Body of pancreas (tissue), 4 donors: ENCODE measurements around the gene GON4L. TPM values are rescaled to one million over a fixed set of nuclear protein-coding genes. Genes with fewer than 3 reads are reported as not detected.
"Not testable (repeated sequence)": the region's sequence is repeated elsewhere in the genome, so short reads cannot be mapped to it uniquely, and the experiment has no call there.

Source experiments
- ATAC-seq: fragments of 150-250 bp; one replicate; pipeline ENCODE4 v1.9.1; 2016
- DNase-seq, 4 donors: peaks; one replicate each; pipeline ENCODE4 v3.0.0-alpha.2; 2019
- H3K27ac ChIP-seq, 4 donors: fragments of 200-600 bp; sonication (generic); 1 replicate in 3 of 4; 2 replicates in 1 of 4; pipeline versions ENCODE4 v1.5.1 to v1.6.1; 2016 to 2019; ENCODE audit warnings: mild to moderate bottlenecking in 1 of 4, mixed read lengths in 1 of 4, moderate library complexity in 1 of 4
- H3K27me3 ChIP-seq, 2 donors: fragments of 200-600 bp; sonication (generic); one replicate each; pipeline ENCODE4 v1.6.0; 2016; ENCODE audit warnings: mild to moderate bottlenecking in 1 of 2
- H3K36me3 ChIP-seq, 2 donors: fragments of 200-600 bp; sonication (generic); replicated peaks in 1 of 2; 2 replicates each; pipeline ENCODE4 v1.5.1; 2016; ENCODE audit warnings: low read depth in 2 of 2; ENCODE audit not compliant: insufficient read depth in 1 of 2
- H3K4me1 ChIP-seq: fragments of 200-600 bp; sonication (generic); one replicate; pipeline ENCODE4 v1.6.0; 2016
- H3K4me3 ChIP-seq, 2 donors: fragments of 200-600 bp; sonication (generic); 1 replicate in 1 of 2; 2 replicates in 1 of 2; pipeline ENCODE4 v1.5.1; 2016 to 2019
- H3K9me3 ChIP-seq, 3 donors: fragments of 200-600 bp; sonication (generic); 1 replicate in 2 of 3; 2 replicates in 1 of 3; pipeline ENCODE4 v1.5.1; 2016
- POLR2A ChIP-seq, 3 donors: fragments of 450-650 bp; IDR thresholded peaks; one replicate each; pipeline ENCODE4 v1.6.1; 2016; ENCODE audit warnings: antibody characterized with exemption in 3 of 3, mild to moderate bottlenecking in 2 of 3
- WGBS, 2 donors: methylation state at CpG; one replicate each; pipeline ENCODE4 v1.1.5; 2017; 5-methylcytosine and 5-hydroxymethylcytosine counted together
- intact Hi-C: fragments of 100-400 bp; cut with DNase I; formaldehyde crosslinking; loops from one replicate; pipeline ENCODE4 v1.15.1; 2023
- total RNA-seq, 2 donors: library from RNA; depleted of rRNA; stranded (reverse); fragments of >200 nt; gene quantifications; one replicate each; pipeline ENCODE4 v1.1.0, GENCODE V29; 2016
- TF ChIP-seq, protein P1 (sequence below), 7 experiments: fragments of 450-650 bp in 4 of 7; fragments of 200-600 bp in 3 of 7; sonication (generic) in 3 of 7; IDR thresholded peaks; one replicate each; pipeline ENCODE4 v1.5.1; 2016 to 2019; ENCODE audit warnings: antibody characterized with exemption in 7 of 7

The GON4L gene
- total RNA-seq, 2 donors from 2014 or later: 26.7 to 44.4 TPM

DNA sequence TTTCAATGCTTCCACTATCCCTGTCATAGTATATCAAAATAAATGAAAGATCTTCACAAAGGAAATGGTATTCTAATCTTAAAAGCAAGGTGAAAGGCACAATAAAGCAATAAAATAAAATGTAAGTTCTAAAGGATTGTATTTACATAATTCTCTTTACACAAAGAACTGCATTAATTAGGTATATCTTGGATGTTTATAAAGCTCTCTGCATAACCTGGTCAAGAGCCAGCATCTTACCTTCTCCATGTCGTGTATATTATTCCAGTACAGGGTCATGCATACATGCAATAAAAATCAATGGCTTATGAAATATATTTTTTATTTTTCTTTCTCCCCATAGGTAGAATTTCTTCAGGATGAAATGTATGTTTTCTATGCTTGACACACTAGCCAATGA, 63.8 kb downstream of the GON4L start:
- Histone ChIP-seq H3K27me3 (no peaks in the 10 kb centered on the region), H3K36me3 (peaks cover 4 to 13% of the 10 kb centered on the region in 2 donors), H3K27ac (no peak overlapping the region), H3K4me1 (no peaks in the 10 kb centered on the region), H3K4me3 (no peak overlapping the region), H3K9me3 (no peaks in the 10 kb centered on the region)
- DNase-seq (no peak), ATAC-seq (no peak)
- 76 to 79% methylated on average over 1 of the region's 1 CpG for WGBS, 2 donors
- intact Hi-C loops: no loop called here
- TF ChIP-seq, protein P1, sequence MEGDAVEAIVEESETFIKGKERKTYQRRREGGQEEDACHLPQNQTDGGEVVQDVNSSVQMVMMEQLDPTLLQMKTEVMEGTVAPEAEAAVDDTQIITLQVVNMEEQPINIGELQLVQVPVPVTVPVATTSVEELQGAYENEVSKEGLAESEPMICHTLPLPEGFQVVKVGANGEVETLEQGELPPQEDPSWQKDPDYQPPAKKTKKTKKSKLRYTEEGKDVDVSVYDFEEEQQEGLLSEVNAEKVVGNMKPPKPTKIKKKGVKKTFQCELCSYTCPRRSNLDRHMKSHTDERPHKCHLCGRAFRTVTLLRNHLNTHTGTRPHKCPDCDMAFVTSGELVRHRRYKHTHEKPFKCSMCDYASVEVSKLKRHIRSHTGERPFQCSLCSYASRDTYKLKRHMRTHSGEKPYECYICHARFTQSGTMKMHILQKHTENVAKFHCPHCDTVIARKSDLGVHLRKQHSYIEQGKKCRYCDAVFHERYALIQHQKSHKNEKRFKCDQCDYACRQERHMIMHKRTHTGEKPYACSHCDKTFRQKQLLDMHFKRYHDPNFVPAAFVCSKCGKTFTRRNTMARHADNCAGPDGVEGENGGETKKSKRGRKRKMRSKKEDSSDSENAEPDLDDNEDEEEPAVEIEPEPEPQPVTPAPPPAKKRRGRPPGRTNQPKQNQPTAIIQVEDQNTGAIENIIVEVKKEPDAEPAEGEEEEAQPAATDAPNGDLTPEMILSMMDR (IDR thresholded peaks at IDR 0.05): no peak
- TF ChIP-seq POLR2A (IDR thresholded peaks at IDR 0.05): no peak

DNA sequence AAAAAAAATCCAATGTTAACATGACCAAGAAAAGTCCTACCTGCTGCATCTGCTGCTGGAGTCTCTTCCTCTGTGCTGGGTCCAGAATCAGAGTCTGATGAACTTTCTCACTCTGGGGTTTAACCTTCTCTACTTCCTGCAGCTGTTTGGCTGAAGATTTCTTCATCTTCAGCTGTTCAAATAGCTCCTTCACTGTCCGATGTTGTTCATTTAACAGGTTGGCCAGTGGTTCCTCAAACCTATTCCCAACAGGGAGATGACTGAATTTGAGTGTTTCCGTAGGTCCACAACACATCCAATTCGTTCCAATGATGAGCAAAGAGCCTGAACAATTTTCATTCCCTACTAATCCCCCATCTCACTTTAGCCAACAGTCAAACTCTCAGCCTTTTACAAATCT, 79.4 kb downstream of the GON4L start:
- H3K4me3 ChIP-seq: no peak overlapping the region

DNA sequence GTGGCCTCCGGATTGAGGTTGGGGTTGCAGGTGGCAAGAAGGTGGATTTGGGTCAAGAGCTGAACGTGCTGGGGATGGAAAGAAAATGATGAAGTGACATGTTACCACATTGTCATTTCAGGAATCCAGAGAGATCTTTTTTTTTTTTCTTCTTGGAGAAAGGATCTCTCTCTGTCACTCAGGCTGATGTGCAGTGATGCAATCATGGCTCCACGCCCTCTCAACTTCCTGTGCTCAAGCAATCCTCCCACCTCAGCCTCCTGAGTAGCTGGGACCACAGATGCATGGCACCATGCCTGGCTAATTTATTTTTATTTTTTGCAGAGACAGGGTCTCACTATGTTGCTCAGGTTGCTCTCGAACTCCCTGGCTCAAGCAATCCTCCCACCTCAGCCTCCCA, 80.6 kb downstream of the GON4L start:
- no peak overlapping the region for H3K4me3 ChIP-seq
- TF ChIP-seq, protein P1 (IDR thresholded peaks at IDR 0.05): no peak
- no peak for DNase-seq
- 86 to 94% methylated on average over 4 of the region's 4 CpGs for WGBS, 2 donors
- H3K27ac ChIP-seq: no peak overlapping the region
- peaks cover 8 to 11% of the 10 kb centered on the region in 2 donors for H3K36me3 ChIP-seq
- intact Hi-C loops: no loop called here
- H3K4me1 ChIP-seq: no peaks in the 10 kb centered on the region
- no peaks in the 10 kb centered on the region for H3K27me3 ChIP-seq
- ATAC-seq: no peak
- H3K9me3 ChIP-seq: no peaks in the 10 kb centered on the region

More for the DNA sequence above, 79.4 kb downstream of the GON4L start:
- no peaks in the 10 kb centered on the region for H3K4me1 ChIP-seq
- ATAC-seq: no peak
- intact Hi-C loops: no loop called here
- H3K36me3 ChIP-seq: peaks cover 3 to 8% of the 10 kb centered on the region in 2 donors
- no peaks in the 10 kb centered on the region for H3K9me3 ChIP-seq
- TF ChIP-seq, protein P1 (IDR thresholded peaks at IDR 0.05): no peak
- TF ChIP-seq POLR2A (IDR thresholded peaks at IDR 0.05): no peak
- WGBS, 2 donors: 84 to 88% methylated on average over 3 of the region's 3 CpGs
- H3K27ac ChIP-seq: no peak overlapping the region
- no peak for DNase-seq
- no peaks in the 10 kb centered on the region for H3K27me3 ChIP-seq

DNA sequence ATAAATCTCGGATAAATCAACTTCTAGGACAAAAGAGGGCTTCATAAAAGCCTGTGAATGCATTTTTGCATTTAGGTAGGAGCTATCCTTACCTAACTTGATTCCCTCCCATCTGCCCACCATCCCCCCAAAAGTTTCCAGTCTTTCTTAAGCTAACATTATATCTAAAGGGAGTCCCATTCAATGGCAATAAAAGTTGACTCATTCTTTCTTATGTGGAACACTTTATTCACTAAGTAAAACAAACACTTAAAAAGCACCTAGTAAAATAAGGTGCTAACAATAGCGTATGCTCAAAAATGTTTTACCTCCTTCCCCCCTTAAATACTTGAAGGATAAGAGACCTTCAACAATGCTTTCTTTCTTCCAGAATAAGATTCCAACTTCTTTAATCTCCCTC, 83.8 kb downstream of the GON4L start:
- Histone ChIP-seq H3K27ac (no peak overlapping the region), H3K4me3 (no peak overlapping the region), H3K9me3 (no peaks in the 10 kb centered on the region), H3K4me1 (no peaks in the 10 kb centered on the region), H3K27me3 (no peaks in the 10 kb centered on the region), H3K36me3 (peaks cover 12 to 19% of the 10 kb centered on the region in 2 donors)
- no peak for TF ChIP-seq POLR2A (IDR thresholded peaks at IDR 0.05)
- TF ChIP-seq, protein P1 (IDR thresholded peaks at IDR 0.05): no peak
- no peak for ATAC-seq
- no peak for DNase-seq
- WGBS, 2 donors: 74 to 81% methylated on average over 2 of the region's 2 CpGs
- intact Hi-C loops: no loop called here

DNA sequence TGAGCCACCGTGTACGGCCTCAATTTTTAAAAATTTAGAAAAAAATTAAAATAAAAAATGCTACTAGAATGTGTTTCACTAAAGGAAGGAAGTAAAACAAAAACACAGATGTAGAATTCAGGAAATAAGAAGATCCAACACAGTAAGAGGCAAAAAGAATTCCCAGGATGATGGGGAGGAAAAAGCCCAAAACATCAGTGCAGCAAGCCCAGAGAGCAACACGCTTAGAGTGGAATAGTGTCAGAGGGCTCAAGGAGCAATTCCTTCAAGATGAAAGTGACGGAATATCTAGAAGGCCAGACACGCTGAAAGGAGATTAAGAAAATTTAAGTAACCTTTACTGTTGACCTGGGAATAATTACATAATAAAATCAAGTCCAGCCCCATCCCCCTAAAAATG, 87.8 kb downstream of the GON4L start:
- Histone ChIP-seq H3K4me1 (no peaks in the 10 kb centered on the region), H3K9me3 (no peaks in the 10 kb centered on the region), H3K27me3 (no peaks in the 10 kb centered on the region), H3K36me3 (peaks cover 14 to 31% of the 10 kb centered on the region in 2 donors), H3K4me3 (no peak overlapping the region), H3K27ac (no peak overlapping the region)
- no peak for ATAC-seq
- WGBS, 2 donors: 85 to 94% methylated on average over 5 of the region's 5 CpGs
- DNase-seq: no peak
- no peak for TF ChIP-seq POLR2A (IDR thresholded peaks at IDR 0.05)
- TF ChIP-seq, protein P1 (IDR thresholded peaks at IDR 0.05): no peak
- intact Hi-C loops: no loop called here

DNA sequence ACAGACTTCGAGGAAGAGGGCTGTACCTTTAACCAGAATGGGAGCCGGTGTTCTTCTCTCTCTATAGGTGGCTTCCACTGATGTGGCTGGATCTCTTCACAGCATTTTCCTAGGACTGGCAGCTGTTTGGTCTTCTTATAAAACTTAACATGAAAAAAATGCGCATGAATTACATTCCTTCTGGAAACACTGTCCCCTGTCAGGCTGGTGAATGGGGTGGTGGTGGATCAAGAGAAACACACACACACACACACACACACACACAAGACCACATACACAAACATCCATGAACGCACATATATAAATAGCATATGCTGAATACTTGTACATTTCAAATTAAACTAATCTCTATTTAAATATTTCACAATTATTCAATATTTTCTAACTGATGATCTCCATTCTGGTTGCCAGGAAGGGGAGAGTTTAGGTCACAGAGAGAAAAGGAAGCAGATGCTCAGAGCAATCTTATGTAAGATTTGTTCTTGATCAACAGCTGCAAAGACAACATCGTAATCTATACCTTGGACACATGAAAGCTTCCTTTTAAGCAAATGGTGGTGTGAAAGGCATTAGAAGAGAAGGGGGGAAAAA, 89.5 kb downstream of the GON4L start:
- H3K4me3 ChIP-seq, DNase-seq, H3K27ac ChIP-seq, ATAC-seq, H3K27me3 ChIP-seq, H3K9me3 ChIP-seq, intact Hi-C loops, H3K4me1 ChIP-seq: not testable (repeated sequence)
- 86 to 87% methylated on average over 3 to 4 of the region's 5 CpGs for WGBS, 2 donors
- peaks cover 14 to 30% of the 10 kb centered on the region in 2 donors for H3K36me3 ChIP-seq

DNA sequence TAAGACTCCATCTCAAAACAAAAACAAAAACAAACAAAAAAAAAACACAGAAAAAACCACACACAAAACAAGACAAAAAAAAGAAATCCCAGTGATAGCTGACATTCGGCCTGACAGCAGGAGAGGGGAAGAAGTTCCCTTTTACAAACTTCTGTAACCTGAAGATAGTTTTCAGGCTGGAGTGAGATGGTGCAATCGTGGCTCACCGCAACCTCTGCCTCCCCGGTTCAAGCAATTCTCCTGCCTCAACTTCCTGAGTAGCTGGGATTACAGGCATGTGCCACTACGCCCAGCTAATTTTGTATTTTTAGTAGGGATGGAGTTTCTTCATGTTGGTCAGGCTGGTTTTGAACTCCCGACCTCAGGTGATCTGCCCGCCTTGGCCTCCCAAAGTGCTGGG, 93.0 kb downstream of the GON4L start:
- H3K4me1 ChIP-seq, ATAC-seq, intact Hi-C loops, DNase-seq, H3K4me3 ChIP-seq, H3K27me3 ChIP-seq, H3K27ac ChIP-seq, H3K9me3 ChIP-seq: not testable (repeated sequence)
- peaks cover 13 to 29% of the 10 kb centered on the region in 2 donors for H3K36me3 ChIP-seq
- 78 to 96% methylated on average over 7 of the region's 7 CpGs for WGBS, 2 donors
